ENCODE data around the gene WDR31. TPM values are rescaled to one million over a fixed set of nuclear protein-coding genes. Genes with fewer than 3 reads are reported as not detected.

The WDR31 gene
- total RNA-seq, 3 donors from 2014 or later (not counting 1 experiment from before 2014, with no cell fraction given): 0.16 to 0.55 (median 0.19) TPM

DNA sequence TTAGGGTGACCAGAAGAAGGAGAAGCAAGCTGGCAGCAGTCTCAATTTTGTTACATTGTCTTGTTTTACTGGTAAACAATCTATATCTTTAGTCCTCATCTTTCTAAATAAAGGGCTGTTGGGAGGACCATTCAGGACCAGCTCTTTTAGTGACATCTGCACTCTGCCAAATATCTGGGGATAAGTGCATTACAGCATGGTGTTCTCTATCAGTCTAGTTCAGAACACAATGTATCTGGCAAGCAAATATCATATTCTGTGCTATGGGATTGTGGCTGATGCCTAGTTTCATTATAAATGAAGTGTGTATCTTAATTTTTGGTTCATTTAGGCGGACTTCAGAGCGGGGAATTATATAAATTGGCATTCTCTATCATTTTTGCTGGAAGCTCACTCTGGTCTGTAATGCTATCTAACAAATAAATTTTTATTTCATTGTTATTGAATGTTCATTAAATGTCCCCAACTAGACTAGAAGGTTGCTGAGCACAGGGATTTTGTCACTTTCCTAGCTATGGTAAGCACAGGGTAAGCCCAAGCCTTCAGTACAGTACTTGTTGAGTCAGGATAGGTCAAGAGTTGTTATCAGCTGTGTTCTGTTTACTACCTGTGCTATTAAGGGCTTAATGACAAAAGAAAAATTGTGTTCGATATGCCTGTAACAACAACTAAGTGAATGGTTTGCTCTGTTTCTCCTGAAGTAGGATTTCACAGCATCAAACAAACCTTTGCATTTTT, 11.9 kb downstream of the WDR31 start:
- Mint-ChIP-seq H3K27ac (no peak overlapping the region), H3K4me1 (no peaks in the 10 kb centered on the region), H3K9me3 (no peaks in the 10 kb centered on the region), H3K36me3 (no peaks in the 10 kb centered on the region), H3K4me3 (no peak overlapping the region), H3K27me3 (ENCODE audit: low read depth in 2 of 2) (peaks cover 0 to 5% of the 10 kb centered on the region in 2 donors)
- no peak for TF ChIP-seq CTCF (IDR thresholded peaks at IDR 0.05)
- Histone ChIP-seq H3K27me3 (ENCODE audit: control insufficient read depth, insufficient read depth, low read length) (no peaks in the 10 kb centered on the region), H3K9me3 (ENCODE audit: control insufficient read depth, insufficient read depth, low read length) (no peaks in the 10 kb centered on the region), H3K27ac (ENCODE audit: low read length) (no peak overlapping the region), H3K36me3 (ENCODE audit: control insufficient read depth, insufficient read depth, low read length) (no peaks in the 10 kb centered on the region), H3K4me3 (ENCODE audit: low read length) (no peak overlapping the region), H3K4me1 (ENCODE audit: control insufficient read depth, insufficient read depth, low read length) (no peaks in the 10 kb centered on the region)
- DNase-seq (no peak), ATAC-seq (no peak)
- WGBS (ENCODE audit: insufficient coverage): 79% methylated on average over 2 of the region's 3 CpGs
- intact Hi-C loops (cut with micrococcal nuclease): no loop called here

DNA sequence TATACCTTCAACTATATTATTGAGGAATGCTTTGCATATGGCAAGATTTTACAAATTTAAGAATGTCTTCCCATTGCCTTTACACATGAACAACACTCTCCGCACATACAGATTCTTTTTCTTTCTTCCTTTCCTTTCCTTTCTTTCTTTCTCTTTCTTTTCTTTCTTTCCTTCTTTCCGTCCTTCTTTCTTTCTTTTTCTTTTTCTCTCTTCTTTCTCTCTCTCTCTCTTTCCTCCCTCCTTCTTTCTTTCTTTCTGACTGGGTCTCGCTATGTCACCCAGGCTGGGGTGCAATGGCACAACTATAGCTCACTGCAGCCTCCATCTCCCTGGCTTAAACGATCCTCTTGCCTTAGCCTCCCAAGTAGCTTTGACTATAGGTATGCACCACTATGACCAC, 13.8 kb downstream of the WDR31 start:
- intact Hi-C loops (cut with micrococcal nuclease): no loop called here
- WGBS (ENCODE audit: insufficient coverage): 96% methylated on average over 4 of the region's 4 CpGs
- H3K27me3 Mint-ChIP-seq (ENCODE audit: low read depth in 2 of 2): peaks cover 0 to 5% of the 10 kb centered on the region in 2 donors
- no peaks in the 10 kb centered on the region for H3K9me3 Mint-ChIP-seq
- H3K27ac ChIP-seq (ENCODE audit: low read length): no peak overlapping the region
- H3K4me3 ChIP-seq (ENCODE audit: low read length): no peak overlapping the region
- H3K4me1 Mint-ChIP-seq: no peaks in the 10 kb centered on the region
- no peak overlapping the region for H3K4me3 Mint-ChIP-seq
- no peaks in the 10 kb centered on the region for H3K36me3 Mint-ChIP-seq
- TF ChIP-seq CTCF (IDR thresholded peaks at IDR 0.05): no peak
- no peak for DNase-seq
- H3K4me1 ChIP-seq (ENCODE audit: control insufficient read depth, insufficient read depth, low read length): no peaks in the 10 kb centered on the region
- no peak overlapping the region for H3K27ac Mint-ChIP-seq
- no peaks in the 10 kb centered on the region for H3K36me3 ChIP-seq (ENCODE audit: control insufficient read depth, insufficient read depth, low read length)
- no peaks in the 10 kb centered on the region for H3K9me3 ChIP-seq (ENCODE audit: control insufficient read depth, insufficient read depth, low read length)
- H3K27me3 ChIP-seq (ENCODE audit: control insufficient read depth, insufficient read depth, low read length): no peaks in the 10 kb centered on the region
- ATAC-seq: no peak

DNA sequence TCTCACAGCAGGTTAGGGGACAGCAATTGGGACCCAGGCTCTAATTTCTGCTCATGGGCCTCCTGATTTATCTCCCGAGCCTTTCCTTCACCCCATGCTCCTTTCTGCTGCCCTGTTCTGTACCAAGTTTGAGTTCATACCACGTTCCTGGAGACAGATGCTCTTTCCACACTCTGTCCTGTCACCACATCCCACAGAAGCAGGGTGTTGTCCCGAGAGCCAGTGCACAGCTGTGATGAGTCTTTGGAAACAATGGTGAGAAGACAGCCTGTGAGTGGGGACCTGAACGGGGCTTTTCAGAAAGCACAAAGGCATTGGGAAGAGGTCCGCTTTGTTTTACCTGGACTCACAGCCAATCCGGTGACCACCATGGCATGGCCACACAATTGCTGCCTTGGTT, 17.4 kb downstream of the WDR31 start:
- intact Hi-C loops (cut with micrococcal nuclease): no loop called here
- DNase-seq (no peak), ATAC-seq (no peak)
- no peak for TF ChIP-seq CTCF (IDR thresholded peaks at IDR 0.05)
- Histone ChIP-seq H3K27ac (ENCODE audit: low read length) (no peak overlapping the region), H3K27me3 (ENCODE audit: control insufficient read depth, insufficient read depth, low read length) (no peaks in the 10 kb centered on the region), H3K9me3 (ENCODE audit: control insufficient read depth, insufficient read depth, low read length) (no peaks in the 10 kb centered on the region), H3K4me3 (ENCODE audit: low read length) (no peak overlapping the region), H3K4me1 (ENCODE audit: control insufficient read depth, insufficient read depth, low read length) (no peaks in the 10 kb centered on the region), H3K36me3 (ENCODE audit: control insufficient read depth, insufficient read depth, low read length) (no peaks in the 10 kb centered on the region)
- Mint-ChIP-seq H3K9me3 (no peaks in the 10 kb centered on the region), H3K27ac (no peak overlapping the region), H3K27me3 (ENCODE audit: low read depth in 2 of 2) (peaks cover 0 to 2% of the 10 kb centered on the region in 2 donors), H3K4me1 (no peaks in the 10 kb centered on the region), H3K4me3 (no peak overlapping the region), H3K36me3 (no peaks in the 10 kb centered on the region)
- 87% methylated on average over 6 of the region's 6 CpGs for WGBS (ENCODE audit: insufficient coverage)

DNA sequence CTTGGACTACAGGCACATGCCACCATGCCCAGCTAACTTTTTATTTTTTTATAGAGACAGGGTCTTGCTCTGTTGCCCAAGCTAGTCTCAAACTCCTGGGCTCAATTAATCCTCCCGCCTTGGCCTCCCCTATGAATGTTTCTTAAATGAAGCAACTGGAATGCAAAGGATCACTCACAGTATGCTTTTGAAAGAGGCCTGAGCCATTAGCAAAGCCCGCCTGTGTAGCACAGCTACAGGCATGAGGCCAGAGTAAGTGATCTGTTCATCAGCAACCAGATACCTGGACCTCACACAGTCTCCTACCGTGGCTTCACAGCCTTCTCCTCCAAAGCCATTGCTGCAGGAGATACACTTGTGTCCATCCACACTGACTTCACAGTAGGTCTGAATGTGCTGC, 20.0 kb downstream of the WDR31 start:
- Mint-ChIP-seq H3K27me3 (ENCODE audit: low read depth in 2 of 2) (peaks cover 1 to 8% of the 10 kb centered on the region in 2 donors), H3K4me1 (no peaks in the 10 kb centered on the region)
- 93% methylated on average over 3 of the region's 3 CpGs for WGBS (ENCODE audit: insufficient coverage)

More for the DNA sequence above, 20.0 kb downstream of the WDR31 start:
- no peaks in the 10 kb centered on the region for H3K9me3 ChIP-seq (ENCODE audit: control insufficient read depth, insufficient read depth, low read length)
- no peaks in the 10 kb centered on the region for H3K36me3 ChIP-seq (ENCODE audit: control insufficient read depth, insufficient read depth, low read length)
- H3K27ac Mint-ChIP-seq: no peak overlapping the region
- H3K4me1 ChIP-seq (ENCODE audit: control insufficient read depth, insufficient read depth, low read length): no peaks in the 10 kb centered on the region
- intact Hi-C loops (cut with micrococcal nuclease): no loop called here
- DNase-seq (no peak), ATAC-seq (no peak)
- H3K9me3 Mint-ChIP-seq: no peaks in the 10 kb centered on the region
- no peak for TF ChIP-seq CTCF (IDR thresholded peaks at IDR 0.05)
- H3K27me3 ChIP-seq (ENCODE audit: control insufficient read depth, insufficient read depth, low read length): no peaks in the 10 kb centered on the region
- no peak overlapping the region for H3K4me3 ChIP-seq (ENCODE audit: low read length)
- H3K36me3 Mint-ChIP-seq: no peaks in the 10 kb centered on the region
- no peak overlapping the region for H3K27ac ChIP-seq (ENCODE audit: low read length)
- no peak overlapping the region for H3K4me3 Mint-ChIP-seq

Measured in natural killer cell (primary cell).